Measurements from ENCODE around the gene KCNJ8.

DNA sequence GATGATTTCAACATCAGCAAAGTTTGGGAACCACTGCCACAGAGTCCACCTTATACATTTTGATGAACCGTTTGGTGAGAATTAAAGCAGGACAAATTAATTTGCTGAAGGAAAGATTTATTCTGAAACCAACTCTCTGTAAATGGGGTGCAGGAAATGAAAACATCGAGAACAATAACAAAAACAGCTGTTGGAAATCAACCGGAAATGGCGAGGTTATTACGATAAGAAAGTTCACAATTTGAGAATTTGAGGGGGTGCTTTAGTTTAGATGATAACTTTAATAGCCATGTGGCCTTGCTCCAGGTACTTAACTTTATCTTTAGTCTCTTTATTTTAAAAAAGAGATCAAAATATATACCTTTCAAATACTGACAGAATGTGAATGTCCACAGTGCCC is 56.7 kb downstream of the KCNJ8 start:
- TF ChIP-seq, protein P1, sequence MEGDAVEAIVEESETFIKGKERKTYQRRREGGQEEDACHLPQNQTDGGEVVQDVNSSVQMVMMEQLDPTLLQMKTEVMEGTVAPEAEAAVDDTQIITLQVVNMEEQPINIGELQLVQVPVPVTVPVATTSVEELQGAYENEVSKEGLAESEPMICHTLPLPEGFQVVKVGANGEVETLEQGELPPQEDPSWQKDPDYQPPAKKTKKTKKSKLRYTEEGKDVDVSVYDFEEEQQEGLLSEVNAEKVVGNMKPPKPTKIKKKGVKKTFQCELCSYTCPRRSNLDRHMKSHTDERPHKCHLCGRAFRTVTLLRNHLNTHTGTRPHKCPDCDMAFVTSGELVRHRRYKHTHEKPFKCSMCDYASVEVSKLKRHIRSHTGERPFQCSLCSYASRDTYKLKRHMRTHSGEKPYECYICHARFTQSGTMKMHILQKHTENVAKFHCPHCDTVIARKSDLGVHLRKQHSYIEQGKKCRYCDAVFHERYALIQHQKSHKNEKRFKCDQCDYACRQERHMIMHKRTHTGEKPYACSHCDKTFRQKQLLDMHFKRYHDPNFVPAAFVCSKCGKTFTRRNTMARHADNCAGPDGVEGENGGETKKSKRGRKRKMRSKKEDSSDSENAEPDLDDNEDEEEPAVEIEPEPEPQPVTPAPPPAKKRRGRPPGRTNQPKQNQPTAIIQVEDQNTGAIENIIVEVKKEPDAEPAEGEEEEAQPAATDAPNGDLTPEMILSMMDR (IDR thresholded peaks at IDR 0.05): no peak
- no peak for TF ChIP-seq EP300 (IDR thresholded peaks at IDR 0.05)
